ENCODE results near the gene PPP1R9B. TPM values are rescaled to one million over a fixed set of nuclear protein-coding genes. Genes with fewer than 3 reads are reported as not detected.

The PPP1R9B gene
- total RNA-seq, 4 donors from 2014 or later = 9.2 to 65.3 (median 20.6) TPM

DNA sequence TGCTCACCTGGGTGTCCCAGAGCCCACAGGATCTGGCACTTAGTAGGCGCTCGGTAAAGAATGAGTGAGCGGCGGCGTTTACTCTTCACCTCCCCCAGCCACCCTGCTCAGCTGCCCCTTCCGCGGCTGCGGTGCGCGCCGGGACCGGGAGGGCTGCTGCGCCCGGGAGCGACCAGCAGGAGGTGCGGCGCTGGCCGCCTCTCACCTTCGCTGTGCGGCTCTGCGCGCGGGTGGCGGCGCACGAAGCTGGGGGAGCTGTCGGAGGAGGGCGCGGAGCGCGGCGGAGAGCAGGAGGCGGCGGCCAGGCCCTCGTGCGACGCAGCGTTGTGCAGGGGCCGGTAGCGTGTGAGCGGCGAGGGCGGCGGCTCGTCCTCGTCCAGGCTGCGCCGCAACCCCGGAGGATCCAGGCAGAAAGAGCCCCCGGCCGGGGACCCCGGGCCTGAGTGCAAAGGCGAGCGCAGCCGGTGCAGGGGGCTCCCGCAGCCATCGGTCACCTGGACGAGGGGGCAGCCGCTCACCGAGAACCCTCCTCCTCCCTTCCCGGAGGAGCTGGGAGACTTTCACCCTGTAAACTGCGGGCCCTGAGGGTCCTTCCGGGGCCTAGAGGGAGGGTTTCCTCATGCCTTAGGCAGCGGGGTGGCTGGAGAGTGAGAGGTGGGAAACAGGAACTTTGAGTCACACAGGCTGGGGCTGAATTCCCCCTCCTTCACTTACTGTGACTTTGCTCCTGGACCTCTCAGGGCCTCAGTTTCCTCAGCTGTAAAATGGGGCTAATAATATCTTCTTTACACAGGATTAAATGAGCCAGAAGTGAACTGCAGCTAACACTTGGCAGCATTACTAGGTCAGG is 33.0 kb downstream of the PPP1R9B start:
- Histone ChIP-seq H3K4me3 (peak overlapping the region in 1 of 2 donors; percentile 21), H3K36me3 (no peaks in the 10 kb centered on the region), H3K27me3 (no peaks in the 10 kb centered on the region), H3K4me1 (peaks cover 0 to 12% of the 10 kb centered on the region in 2 donors), H3K9me3 (no peaks in the 10 kb centered on the region), H3K27ac (no peak overlapping the region)
- DNase-seq = peak in 1 of 2 donors; percentile 72
- peak in 1 of 2 donors; percentile 22 for TF ChIP-seq POLR2A (IDR thresholded peaks at IDR 0.05)
- TF ChIP-seq, protein P1, sequence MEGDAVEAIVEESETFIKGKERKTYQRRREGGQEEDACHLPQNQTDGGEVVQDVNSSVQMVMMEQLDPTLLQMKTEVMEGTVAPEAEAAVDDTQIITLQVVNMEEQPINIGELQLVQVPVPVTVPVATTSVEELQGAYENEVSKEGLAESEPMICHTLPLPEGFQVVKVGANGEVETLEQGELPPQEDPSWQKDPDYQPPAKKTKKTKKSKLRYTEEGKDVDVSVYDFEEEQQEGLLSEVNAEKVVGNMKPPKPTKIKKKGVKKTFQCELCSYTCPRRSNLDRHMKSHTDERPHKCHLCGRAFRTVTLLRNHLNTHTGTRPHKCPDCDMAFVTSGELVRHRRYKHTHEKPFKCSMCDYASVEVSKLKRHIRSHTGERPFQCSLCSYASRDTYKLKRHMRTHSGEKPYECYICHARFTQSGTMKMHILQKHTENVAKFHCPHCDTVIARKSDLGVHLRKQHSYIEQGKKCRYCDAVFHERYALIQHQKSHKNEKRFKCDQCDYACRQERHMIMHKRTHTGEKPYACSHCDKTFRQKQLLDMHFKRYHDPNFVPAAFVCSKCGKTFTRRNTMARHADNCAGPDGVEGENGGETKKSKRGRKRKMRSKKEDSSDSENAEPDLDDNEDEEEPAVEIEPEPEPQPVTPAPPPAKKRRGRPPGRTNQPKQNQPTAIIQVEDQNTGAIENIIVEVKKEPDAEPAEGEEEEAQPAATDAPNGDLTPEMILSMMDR (IDR thresholded peaks at IDR 0.05) = peak; percentile 37 to 90 (median 82)
- intact Hi-C loops (cut with DNase I; ENCODE audit: low total_unique reads) = no loop called here

DNA sequence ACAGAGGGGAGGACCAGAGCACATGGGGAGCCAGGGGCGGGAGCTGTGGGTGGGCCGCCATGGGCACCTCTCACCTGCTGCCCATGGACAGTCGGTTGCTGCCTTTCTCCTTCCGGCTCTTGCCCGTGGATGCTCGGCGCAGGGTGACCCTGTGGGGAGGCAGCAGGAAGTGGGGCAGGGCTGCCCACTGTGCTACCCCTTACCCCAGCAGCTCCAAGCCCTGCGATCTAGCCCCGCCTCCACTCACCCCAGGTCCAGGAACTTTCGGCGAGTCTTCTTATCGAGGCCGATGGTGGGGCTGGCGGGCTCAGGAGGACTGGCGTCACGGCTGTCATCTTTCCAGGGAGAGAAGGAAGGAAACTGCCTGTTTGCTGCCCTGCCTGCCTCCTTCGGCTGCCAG is 34.7 kb downstream of the PPP1R9B start:
- H3K4me1 ChIP-seq = peaks cover 0 to 17% of the 10 kb centered on the region in 2 donors
- H3K4me3 ChIP-seq = no peak overlapping the region
- no peaks in the 10 kb centered on the region for H3K27me3 ChIP-seq
- TF ChIP-seq POLR2A (IDR thresholded peaks at IDR 0.05) = no peak
- TF ChIP-seq, protein P1 (IDR thresholded peaks at IDR 0.05) = no peak
- H3K9me3 ChIP-seq = no peaks in the 10 kb centered on the region
- no peak overlapping the region for H3K27ac ChIP-seq
- intact Hi-C loops (cut with DNase I; ENCODE audit: low total_unique reads) = no loop called here
- H3K36me3 ChIP-seq = no peaks in the 10 kb centered on the region
- DNase-seq = no peak

DNA sequence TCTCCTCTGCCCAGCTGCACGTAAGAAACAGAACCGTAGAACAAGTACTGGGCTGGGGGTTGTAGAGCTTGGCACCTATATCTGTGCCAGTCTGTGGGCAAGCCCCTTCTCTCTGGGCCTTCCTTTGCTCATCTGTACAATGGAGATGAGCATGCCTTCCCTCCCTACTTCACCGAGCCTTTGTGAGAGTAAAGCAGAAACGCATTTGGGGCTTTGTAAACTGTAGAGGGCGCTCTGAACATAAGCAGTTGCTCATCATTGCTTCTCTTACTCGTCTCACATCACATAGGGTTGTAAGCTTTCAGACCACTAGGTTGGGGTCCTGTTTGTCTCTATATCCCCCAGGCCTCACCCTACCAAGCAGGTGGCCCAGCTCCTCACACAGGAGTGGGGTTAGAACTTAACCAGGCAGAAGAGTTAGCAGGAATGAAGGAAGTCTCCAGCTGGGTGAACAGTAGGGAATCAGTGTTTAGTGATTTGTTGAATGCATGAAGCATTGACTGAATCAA is 35.6 kb downstream of the PPP1R9B start:
- Histone ChIP-seq H3K36me3 (no peaks in the 10 kb centered on the region), H3K9me3 (no peaks in the 10 kb centered on the region), H3K4me3 (no peak overlapping the region), H3K4me1 (peaks cover 0 to 17% of the 10 kb centered on the region in 2 donors), H3K27ac (no peak overlapping the region), H3K27me3 (no peaks in the 10 kb centered on the region)
- DNase-seq = no peak
- intact Hi-C loops (cut with DNase I; ENCODE audit: low total_unique reads) = no loop called here
- TF ChIP-seq, protein P1 (IDR thresholded peaks at IDR 0.05) = peak in 3 of 4 experiments; percentile 28 to 45 (median 34)
- no peak for TF ChIP-seq POLR2A (IDR thresholded peaks at IDR 0.05)

DNA sequence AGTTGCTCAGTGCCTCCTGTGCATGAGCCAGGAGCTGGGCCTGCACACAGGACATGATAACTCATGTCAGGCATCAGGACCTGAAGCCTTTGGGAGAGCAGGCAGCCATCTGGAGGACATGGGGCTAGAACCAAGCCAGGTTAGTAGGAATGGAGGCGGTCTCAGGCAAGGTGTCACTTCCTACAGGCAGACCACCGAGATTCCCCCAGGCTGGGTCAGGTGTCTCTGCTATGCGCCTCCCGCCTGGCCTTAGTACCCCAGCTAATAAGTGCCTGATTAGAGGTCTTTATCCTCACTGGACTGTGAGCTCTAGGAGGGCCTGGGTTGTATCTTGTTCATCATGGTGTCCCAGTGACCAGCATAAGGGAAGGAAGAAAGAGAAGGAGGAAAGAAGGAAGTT is 36.1 kb downstream of the PPP1R9B start:
- Histone ChIP-seq H3K36me3 (no peaks in the 10 kb centered on the region), H3K27me3 (no peaks in the 10 kb centered on the region), H3K9me3 (no peaks in the 10 kb centered on the region), H3K4me1 (peaks cover 0 to 17% of the 10 kb centered on the region in 2 donors), H3K4me3 (no peak overlapping the region), H3K27ac (no peak overlapping the region)
- intact Hi-C loops (cut with DNase I; ENCODE audit: low total_unique reads) = no loop called here
- DNase-seq = no peak
- no peak for TF ChIP-seq POLR2A (IDR thresholded peaks at IDR 0.05)
- TF ChIP-seq, protein P1 (IDR thresholded peaks at IDR 0.05) = no peak

Data from uterus (tissue), 4 donors.